C4-2B (cell line): ENCODE results near the gene CSTPP1.

ENCODE experiments used
- H3K27ac ChIP-seq: fragments of 450-650 bp; 2 replicates; pipeline ENCODE4 v1.5.1; 2017
- CTCF ChIP-seq: fragments of 450-650 bp; conservative IDR thresholded peaks from 2 replicates; pipeline ENCODE4 v1.5.1; 2017; ENCODE audit warnings: mild to moderate bottlenecking
- ZFX ChIP-seq: fragments of 450-650 bp; IDR thresholded peaks from 2 replicates; pipeline ENCODE4 v1.6.1; 2017

The CSTPP1 gene

GRCh38 chr11:47152126-47152952 is 215.8 kb downstream of the CSTPP1 start:
- no peak for TF ChIP-seq ZFX
- TF ChIP-seq CTCF, result 0 out of 2 replicates have a peak, but pooled peaks have one; percentile 7
- H3K27ac ChIP-seq, result no peak overlapping the region

GRCh38 chr11:47152953-47153950 is 216.7 kb downstream of the CSTPP1 start:
- TF ChIP-seq CTCF (peak; percentile 98), ZFX (no peak)
- H3K27ac ChIP-seq, result no peak overlapping the region

- TF ChIP-seq CTCF (no peak), ZFX (no peak)
- no peak overlapping the region for H3K27ac ChIP-seq
Observed at GRCh38 chr11:47154616-47155570, 218.3 kb downstream of the CSTPP1 start.

GRCh38 chr11:47155879-47156278 is 219.3 kb downstream of the CSTPP1 start:
- TF ChIP-seq ZFX, result no peak
- TF ChIP-seq CTCF, result no peak
- no peak overlapping the region for H3K27ac ChIP-seq

GRCh38 chr11:47156333-47156732 is 219.8 kb downstream of the CSTPP1 start:
- H3K27ac ChIP-seq, result no peak overlapping the region

GRCh38 chr11:47156951-47157350 is 220.4 kb downstream of the CSTPP1 start:
- TF ChIP-seq CTCF, result no peak
- no peak for TF ChIP-seq ZFX
- H3K27ac ChIP-seq, result no peak overlapping the region

More at GRCh38 chr11:47156333-47156732, 219.8 kb downstream of the CSTPP1 start:
- no peak for TF ChIP-seq ZFX
- TF ChIP-seq CTCF, result no peak
